NCI-H748 (cell line): ENCODE results near the gene PAK5.

Source experiments
- DNase-seq: peaks from one replicate; lab custom pipeline; 2025; ENCODE audit not compliant: unreplicated experiment; lab: John Stamatoyannopoulos, UW

PAK5 gene

DNA sequence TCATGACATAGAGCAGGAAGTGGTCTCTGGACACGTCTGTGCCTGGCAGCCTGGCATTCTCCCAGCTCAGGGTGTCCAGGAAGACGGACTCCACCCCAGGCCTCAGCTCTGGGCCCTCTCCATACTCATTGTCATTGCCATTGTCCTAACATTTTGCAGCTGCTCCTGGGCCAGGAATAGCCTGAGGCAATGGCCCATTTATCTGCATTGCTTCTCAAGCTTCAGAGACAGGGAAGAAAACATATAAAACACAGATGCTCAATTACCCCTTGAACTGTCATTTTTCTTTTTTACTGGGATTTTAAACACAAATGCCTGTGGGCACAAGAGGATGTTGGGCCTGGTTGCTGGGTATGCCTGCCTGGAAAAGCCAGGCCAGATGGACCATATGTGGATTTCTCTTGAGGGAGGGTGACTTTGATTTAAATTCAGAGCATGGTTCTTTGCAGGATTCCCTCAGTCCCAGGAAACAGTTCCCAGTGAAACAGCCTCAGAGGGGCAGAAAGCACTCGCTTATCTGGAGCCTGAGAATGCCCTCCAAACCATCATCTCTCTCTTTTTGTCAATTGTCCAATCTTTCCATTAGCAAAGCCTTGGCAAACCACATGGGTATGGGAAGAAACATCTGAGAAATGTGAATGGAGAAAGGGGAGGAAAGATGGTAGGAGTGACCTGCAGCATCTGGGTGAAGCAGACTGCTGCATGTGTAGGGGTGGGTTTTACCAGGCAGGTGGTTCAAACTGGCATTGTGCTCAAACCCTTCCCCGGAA is 306.6 kb downstream of the PAK5 start:
- DNase-seq: peak; percentile 94

DNA sequence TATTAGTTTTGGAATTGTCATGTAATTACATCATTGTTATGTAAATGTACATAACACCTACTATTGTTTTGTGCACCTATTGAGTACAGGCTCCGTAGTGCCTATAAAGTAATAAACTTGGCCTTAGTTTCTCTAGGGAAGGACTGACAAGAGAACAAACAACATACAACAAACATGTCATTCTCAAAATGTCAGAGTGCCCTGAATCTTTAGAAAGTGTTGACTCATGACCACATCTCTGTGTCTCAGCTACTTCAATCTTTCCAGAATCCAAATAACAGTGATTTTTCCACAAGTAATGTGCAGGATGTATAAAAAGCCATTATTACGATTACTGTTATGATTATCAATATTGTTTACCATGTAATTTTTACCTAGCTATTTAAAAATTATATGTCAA is 307.3 kb downstream of the PAK5 start:
- DNase-seq: no peak

DNA sequence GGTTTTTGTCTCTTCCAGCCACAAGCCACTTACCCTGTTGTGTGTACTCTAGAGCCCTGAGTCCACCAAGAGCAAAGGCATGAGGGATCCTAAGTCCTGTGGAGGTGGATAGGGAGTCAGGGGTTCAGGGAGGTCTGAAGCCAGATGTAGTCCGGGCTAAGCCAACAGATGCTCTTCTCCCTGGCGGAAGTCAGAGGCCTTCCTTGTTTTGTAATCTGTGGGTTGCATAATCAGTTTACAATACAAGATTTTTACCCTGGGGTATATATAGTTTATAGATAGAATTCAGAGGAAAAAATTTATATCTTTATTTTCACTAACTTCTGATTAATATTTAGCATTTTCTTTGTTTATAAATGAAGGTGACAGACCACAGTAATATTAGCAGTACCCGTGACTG is 315.2 kb downstream of the PAK5 start:
- no peak for DNase-seq

- peak; percentile 89 for DNase-seq
These were observed 318.8 kb downstream of the PAK5 start for GRCh38 chr20:9520086-9520485.

- peak; percentile 87 for DNase-seq
These were observed 320.2 kb downstream of the PAK5 start for GRCh38 chr20:9518576-9519175.

DNA sequence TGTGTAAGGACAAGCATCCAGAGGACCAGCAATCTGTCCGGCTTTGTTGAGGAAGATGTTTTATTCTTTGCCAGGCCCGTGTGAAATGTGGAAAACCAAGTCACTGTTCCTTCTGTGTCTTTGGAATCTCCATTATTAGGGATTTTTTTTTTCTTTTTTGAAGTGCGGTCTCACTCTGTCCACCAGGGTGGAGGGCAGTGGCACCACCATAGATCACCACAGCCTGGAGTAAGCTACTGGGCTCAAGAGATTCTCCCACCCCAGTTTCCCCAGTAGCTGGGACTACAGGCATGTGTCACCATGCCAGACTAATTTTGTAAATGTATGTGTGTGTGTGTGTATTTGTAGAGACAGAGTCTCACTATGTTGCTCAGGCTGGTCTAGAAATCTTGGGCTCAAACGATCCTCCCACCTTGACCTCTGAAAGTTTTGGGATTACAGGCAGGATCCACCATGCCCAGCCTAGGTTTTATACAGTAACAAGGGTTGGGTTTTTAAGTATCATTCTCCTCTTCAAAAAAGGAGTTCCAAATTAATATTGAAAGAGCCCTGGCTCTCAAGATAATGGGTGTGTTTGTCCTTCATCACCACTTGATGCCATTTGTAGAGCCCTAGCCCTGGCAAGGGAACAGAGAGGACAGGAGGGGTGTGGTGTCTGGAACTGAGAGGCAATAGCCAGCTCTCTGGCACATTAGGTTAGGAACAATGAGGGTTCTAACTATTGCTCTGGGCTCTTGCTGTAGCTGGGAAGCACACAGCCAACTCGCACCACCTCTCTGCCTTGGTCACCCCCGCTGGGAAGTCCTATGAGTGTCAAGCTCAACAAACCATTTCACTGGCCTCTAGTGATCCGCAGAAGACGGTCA is 321.3 kb downstream of the PAK5 start:
- peak; percentile 54 for DNase-seq

GRCh38 chr20:9516234-9516871 is 322.5 kb downstream of the PAK5 start:
- DNase-seq: no peak

- peak; percentile 35 for DNase-seq
These were observed 323.1 kb downstream of the PAK5 start for GRCh38 chr20:9515741-9516233.

- peak; percentile 58 for DNase-seq
These were observed 323.7 kb downstream of the PAK5 start for GRCh38 chr20:9515214-9515585.

DNA sequence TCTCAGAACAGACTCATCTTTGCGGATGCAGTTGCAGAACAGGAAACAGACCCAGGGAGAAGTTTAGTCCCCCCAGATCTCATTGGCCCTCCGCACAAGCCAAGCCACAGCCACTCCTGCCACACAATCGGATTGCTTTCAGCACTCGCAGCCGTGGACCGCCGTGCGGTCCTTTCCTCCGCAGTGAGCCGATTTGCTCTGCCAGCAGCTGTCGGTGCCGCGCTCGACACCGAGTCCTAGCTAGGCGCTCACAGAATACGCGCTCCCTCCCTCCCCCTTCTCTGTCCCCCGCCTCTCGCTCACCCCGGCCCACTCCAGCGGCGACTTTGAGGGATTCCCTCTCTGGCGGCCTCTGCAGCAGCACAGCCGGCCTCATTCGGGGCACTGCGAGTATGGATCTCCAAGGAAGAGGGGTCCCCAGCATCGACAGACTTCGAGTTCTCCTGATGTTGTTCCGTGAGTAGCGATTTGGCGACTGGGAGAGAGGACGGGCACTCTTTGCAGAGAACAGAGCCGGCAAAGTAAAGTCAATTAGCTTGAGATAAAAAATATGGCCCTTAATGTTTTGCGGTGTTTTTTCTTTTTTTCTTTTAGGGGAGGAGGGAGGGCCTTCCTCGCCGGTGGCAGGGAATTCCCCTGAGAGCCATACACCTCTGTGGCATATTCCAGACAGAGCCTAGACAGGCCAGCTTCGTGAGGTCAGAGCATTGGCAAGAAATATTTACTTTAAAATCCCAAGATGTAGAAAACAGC is 324.2 kb downstream of the PAK5 start, which contains the start of gene LAMP5:
LAMP5 (plus strand) TSS at position 130 of the 753 bp plus-strand sequence; CDS start at position 393, 263 bp downstream.
- peak; percentile 86 for DNase-seq

DNA sequence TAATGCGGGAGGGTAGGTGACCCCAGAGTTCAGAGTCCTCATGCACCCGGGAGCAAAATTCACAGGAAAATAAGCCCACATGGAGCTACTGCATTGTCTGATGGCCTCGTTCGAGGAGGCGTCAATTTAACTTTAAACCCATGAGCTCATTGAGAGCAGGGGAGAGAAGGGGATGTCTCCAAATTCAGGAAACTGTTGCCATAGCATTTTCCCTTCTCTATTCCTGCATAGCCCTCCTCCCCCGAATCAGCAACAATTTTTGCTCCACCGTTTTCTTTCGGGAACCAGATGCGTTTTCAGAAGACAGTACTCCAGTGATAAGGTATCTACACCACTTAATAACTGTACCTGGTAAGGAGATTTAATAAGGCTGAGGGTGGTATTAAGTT is 324.8 kb downstream of the PAK5 start:
- DNase-seq: peak; percentile 54

DNA sequence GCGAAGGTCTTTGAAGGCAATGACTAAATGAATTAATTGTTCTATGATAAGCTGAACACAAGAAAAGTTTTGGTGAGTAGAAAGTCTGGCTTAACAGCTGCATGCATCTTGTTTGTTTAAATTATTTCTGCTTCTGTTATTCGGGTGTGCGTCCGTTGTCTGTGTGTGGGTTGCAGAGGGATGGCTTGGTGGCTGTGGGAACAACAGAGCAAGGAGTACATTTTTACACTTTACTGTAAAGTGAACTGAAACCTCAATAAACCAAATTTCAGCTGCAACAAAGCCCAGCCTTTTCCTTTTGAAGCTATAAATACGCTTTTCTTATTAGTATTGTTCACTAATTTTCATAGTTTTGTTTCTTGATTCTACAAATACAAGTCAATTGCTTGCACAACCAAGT is 328.0 kb downstream of the PAK5 start:
- no peak for DNase-seq

DNA sequence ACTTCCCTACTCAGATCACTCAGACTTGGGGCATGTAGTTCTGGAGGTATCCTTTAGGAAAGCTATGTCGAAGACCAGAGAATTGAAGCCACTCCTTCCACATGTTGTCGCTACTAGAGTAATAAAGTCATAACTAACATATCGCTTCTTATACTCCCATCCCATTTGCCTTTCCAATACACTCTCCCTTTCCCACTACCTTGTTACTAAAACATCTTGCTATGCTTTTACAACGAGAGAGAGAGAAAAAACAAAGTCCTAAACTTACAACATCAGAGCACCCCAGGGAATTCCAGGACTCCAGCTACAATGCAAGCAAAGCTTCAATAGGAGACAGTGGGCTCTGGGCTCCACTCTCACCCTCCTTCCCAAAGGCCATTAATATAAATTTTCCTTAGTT is 329.6 kb downstream of the PAK5 start:
- DNase-seq: no peak

- no peak for DNase-seq
These were observed 330.1 kb downstream of the PAK5 start for GRCh38 chr20:9508696-9509178.

- DNase-seq: no peak
These were observed 330.6 kb downstream of the PAK5 start for GRCh38 chr20:9508240-9508661.

- no peak for DNase-seq
These were observed 331.2 kb downstream of the PAK5 start for GRCh38 chr20:9507544-9508239.

- no peak for DNase-seq
These were observed 331.9 kb downstream of the PAK5 start for GRCh38 chr20:9506964-9507369.

GRCh38 chr20:9506280-9506821 is 332.5 kb downstream of the PAK5 start:
- DNase-seq: no peak

DNA sequence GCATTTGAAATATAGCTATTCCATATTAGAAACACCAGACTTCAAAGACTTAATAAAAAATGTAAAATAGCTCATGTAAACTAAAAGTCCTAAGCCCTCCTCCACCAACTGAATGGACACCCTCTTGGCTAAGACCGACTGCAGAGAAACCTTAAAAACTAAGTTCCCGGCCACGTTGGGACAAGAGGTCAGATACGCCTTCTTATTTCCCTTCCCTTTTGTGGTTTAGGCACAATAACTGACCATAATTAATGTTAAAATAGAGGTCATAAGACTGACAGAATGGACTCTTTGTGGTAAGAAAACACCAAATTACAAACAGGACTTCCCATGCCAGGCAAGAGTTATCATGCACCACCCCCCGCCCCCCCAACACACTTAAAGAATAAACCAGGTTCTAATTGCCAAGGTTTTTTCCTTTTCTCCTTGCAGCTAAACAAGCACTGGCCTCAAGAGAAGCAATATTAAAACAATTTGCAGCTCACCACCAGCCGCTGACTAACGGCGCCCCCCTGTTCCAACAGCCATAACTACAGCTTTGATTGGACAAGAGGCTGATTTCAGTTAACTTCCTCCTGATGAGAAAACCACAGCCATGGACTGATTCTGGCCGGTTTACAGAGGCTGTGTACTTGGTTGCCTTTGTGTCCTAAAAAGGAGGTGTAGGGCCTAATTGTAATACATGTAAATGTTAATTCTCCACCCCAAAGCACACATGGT is 335.2 kb downstream of the PAK5 start:
- peak; percentile 58 for DNase-seq
